GM12878 (cell line): Measurements from ENCODE around the gene ISG20L2. TPM values are rescaled to one million over a fixed set of nuclear protein-coding genes. Genes with fewer than 3 reads are reported as not detected.

Experiments
- ATAC-seq: fragments of 200-7000 bp; cut with Tn5 transposase; 3 replicates; pipeline ENCODE4 v1.9.1; 2020; ENCODE audit warnings: mild to moderate bottlenecking, moderate library complexity
- BruUV-seq: library from RNA; stranded (reverse); fragments of 400-500 nt; replicated peaks from 2 replicates; lab custom pipeline; 2021; lab: Mats Ljungman, UMichigan
- CTCF ChIA-PET: fragments of 300-600 bp; sonication (Branson Sonifier 250); formaldehyde crosslinking; extraction: SDS; loops from one replicate; lab custom pipeline; 2021; ENCODE audit warnings: inconsistent platforms; lab: Yijun Ruan, JAX
- POLR2A ChIA-PET: fragments of 350-600 bp; formaldehyde crosslinking; extraction: SDS; loops from one replicate; lab custom pipeline; 2021; ENCODE audit warnings: inconsistent platforms; lab: Charles Lee
- RAD21 ChIA-PET: fragments of 300-600 bp; sonication (Branson Sonifier 250); formaldehyde crosslinking; loops from one replicate; lab custom pipeline; 2023; ENCODE audit warnings: antibody characterized with exemption; ENCODE audit not compliant: unreplicated experiment; lab: Charles Lee
- SMC1A ChIA-PET: fragments of 300-600 bp; sonication (Branson Sonifier 250); formaldehyde crosslinking; loops from one replicate; lab custom pipeline; 2023; ENCODE audit not compliant: unreplicated experiment, uncharacterized antibody; lab: Charles Lee
- DNase-seq: peaks from one replicate; pipeline ENCODE4 v3.0.0-alpha.2; 2011; ENCODE audit warnings: low read depth, low spot score
- FAIRE-seq: peaks from 3 replicates; lab custom pipeline; 2011; peaks lifted over from hg19 to GRCh38; lab: Jason Lieb, UNC
- H2AFZ ChIP-seq: 2 replicates; pipeline ENCODE4 v1.6.0; 2011; ENCODE audit warnings: low read depth, low read length, control low read depth; ENCODE audit not compliant: control insufficient read depth
- H3K27ac ChIP-seq: 2 replicates; pipeline ENCODE4 v1.5.1; 2011; ENCODE audit warnings: control low read depth; ENCODE audit not compliant: control insufficient read depth, insufficient read depth
- H3K27me3 ChIP-seq, 2 experiments: replicated peaks in 1 of 2; 2 replicates each; pipeline versions ENCODE4 v1.6.0 to v1.6.1; 2011; ENCODE audit warnings: low read length in 1 of 2; ENCODE audit not compliant: control insufficient read depth in 2 of 2, insufficient read depth in 2 of 2
- H3K36me3 ChIP-seq, 2 experiments: 2 replicates each; pipeline ENCODE4 v1.5.1; 2011; ENCODE audit warnings: low read length in 1 of 2; ENCODE audit not compliant: control insufficient read depth in 2 of 2, insufficient read depth in 2 of 2
- H3K4me1 ChIP-seq: 2 replicates; pipeline ENCODE4 v1.6.1; 2011; ENCODE audit warnings: mild to moderate bottlenecking, low read length, moderate library complexity, mixed read lengths; ENCODE audit not compliant: control insufficient read depth, insufficient read depth
- H3K4me2 ChIP-seq: 2 replicates; pipeline ENCODE4 v1.6.0; 2011; ENCODE audit warnings: control low read depth; ENCODE audit not compliant: control insufficient read depth, insufficient read depth
- H3K4me3 ChIP-seq: fragments of 200-600 bp; sonication (generic); 2 replicates; pipeline ENCODE4 v1.5.1; 2016
- H3K79me2 ChIP-seq: 2 replicates; pipeline ENCODE4 v1.6.0; 2011; ENCODE audit warnings: low read length; ENCODE audit not compliant: control insufficient read depth, insufficient read depth
- H3K9ac ChIP-seq: 2 replicates; pipeline ENCODE4 v1.8.0; 2011; ENCODE audit warnings: low read length, control low read depth, mixed read lengths; ENCODE audit not compliant: control insufficient read depth, insufficient read depth
- H3K9me3 ChIP-seq: replicated peaks from 3 replicates; pipeline ENCODE4 v1.5.1; 2011; ENCODE audit warnings: mild to moderate bottlenecking, low read length; ENCODE audit not compliant: control insufficient read depth, insufficient read depth
- H4K20me1 ChIP-seq: 2 replicates; pipeline ENCODE4 v1.6.0; 2011; ENCODE audit not compliant: control insufficient read depth, insufficient read depth
- BHLHE40 ChIP-seq, 2 experiments: fragments of 450-650 bp in 1 of 2; IDR thresholded peaks; 2 replicates each; pipeline ENCODE4 v1.6.1; 2011 to 2017; ENCODE audit warnings: low read depth in 2 of 2, borderline replicate concordance in 1 of 2, improper control_type of control experiment in 1 of 2, low read length in 1 of 2, mild to moderate bottlenecking in 1 of 2
- RUNX3 ChIP-seq: IDR thresholded peaks from 2 replicates; pipeline ENCODE4 v1.6.1; 2012; ENCODE audit warnings: low read length, inconsistent platforms
- USF1 ChIP-seq: IDR thresholded peaks from 2 replicates; pipeline ENCODE4 v1.6.1; 2011; ENCODE audit warnings: borderline replicate concordance, low read depth, mild to moderate bottlenecking, moderate library complexity, mixed read lengths, low read length; ENCODE audit not compliant: insufficient read depth; ENCODE audit errors: extremely low read length
- WGBS: methylation state at CpG from one replicate; pipeline ENCODE4 v1.1.6; 2016; ENCODE audit warnings: low lambda C conversion rate; ENCODE audit not compliant: insufficient replicate concordance, insufficient coverage; ENCODE audit errors: missing lambda C conversion rate; 5-methylcytosine and 5-hydroxymethylcytosine counted together
- in situ Hi-C: fragments of 300-500 bp; cut with MboI; formaldehyde crosslinking; loops from 9 replicates; pipeline ENCODE4 v1.14.3; 2018; ENCODE audit warnings: mixed read lengths
- intact Hi-C: fragments of 100-400 bp; cut with micrococcal nuclease; formaldehyde crosslinking; loops from one replicate; pipeline ENCODE4 v1.14.2; 2022; ENCODE audit not compliant: unreplicated experiment
- polyA plus RNA-seq, 11 experiments: library from polyadenylated mRNA; depleted of rRNA in 4 of 11; unstranded in 6 of 11; stranded (reverse) in 5 of 11; fragments of >200 nt; fragmentation: Nextera tagmentation in 4 of 11; fragmentation: Illumina TruSeq in 1 of 11; extraction: Ambion mirVana in 4 of 11; extraction: Trizol in 1 of 11; gene quantifications; 1 replicate in 1 of 11; 2 replicates in 10 of 11; pipeline versions ENCODE4 v1.2.1 to v1.2.3, GENCODE V29; 2011 to 2016; ENCODE audit warnings: inconsistent platforms in 2 of 11, missing spikeins in 2 of 11, low read depth in 1 of 11
- total RNA-seq, 4 experiments: library from RNA; depleted of rRNA in 3 of 4; stranded (reverse); fragments of >200 nt in 3 of 4; fragmentation: Illumina TruSeq in 1 of 4; extraction: Trizol in 1 of 4; gene quantifications; 2 replicates each; pipeline versions ENCODE4 v1.2.1 to v1.2.3, GENCODE V29; 2013 to 2021

The ISG20L2 gene
- total and polyA plus RNA-seq, 10 of the 15 experiments (the other 5 are each of a cell fraction or from before 2014, with no cell fraction given): 16.4 to 111 (median 48.0) TPM

- WGBS: 19% methylated on average over 21 of the region's 29 CpGs
- no peaks in the 10 kb centered on the region; the same call in 1 of the 2 replicates for H4K20me1 ChIP-seq
- H3K27me3 ChIP-seq: peaks cover 10 to 15% of the 10 kb centered on the region in 2 experiments
- no peak overlapping the region for H3K27ac ChIP-seq
- intact Hi-C loops (no loop called here), in situ Hi-C loops (no loop called here)
- no peaks in the 10 kb centered on the region for H3K79me2 ChIP-seq
- TF ChIP-seq BHLHE40 (IDR thresholded peaks at IDR 0.05; ENCODE audit: borderline replicate concordance in 1 of 2, low read depth in 2 of 2, low read length in 1 of 2) (peak in 1 of 2 experiments; percentile 22; a peak in 1 of 4 replicates), RUNX3 (peak; percentile 24; the same call in 1 of the 2 replicates), USF1 (no peak)
- ATAC-seq: peak; percentile 24
- no TSS peak for BruUV-seq
- DNase-seq: no peak
- CTCF ChIA-PET: interaction anchor here (0.6 to 9.5 kb wide), 23 partner anchors 9 to 432 kb away, joined by 3 to 157 read pairs (median 5); partner anchors contain the start of genes GPATCH4, HAPLN2, INSRR and ISG20L2
- no peaks in the 10 kb centered on the region; a peak in 1 of 4 replicates for H3K36me3 ChIP-seq
- no peak overlapping the region; the same call in 1 of the 2 replicates for H2AFZ ChIP-seq
- H3K4me2 ChIP-seq: peak overlapping the region; percentile 90
- H3K4me3 ChIP-seq: peak overlapping the region; percentile 18; the same call in 1 of the 2 replicates
- RAD21 ChIA-PET: interaction anchor here (0.6 to 3.6 kb wide), 9 partner anchors 9 to 468 kb away, joined by 3 to 28 read pairs (median 4); partner anchors contain the start of genes INSRR and PRCC
- FAIRE-seq: no peak
- no peaks in the 10 kb centered on the region for H3K9me3 ChIP-seq
- no peak overlapping the region for H3K9ac ChIP-seq
- peaks cover 6% of the 10 kb centered on the region for H3K4me1 ChIP-seq
- SMC1A ChIA-PET: interaction anchor here (0.9 to 2.4 kb wide), 5 partner anchors 15 to 22 kb away, joined by 3 to 11 read pairs (median 7); no protein-coding TSS in a partner anchor
- POLR2A ChIA-PET: interaction anchor here (0.6 to 1.4 kb wide), 2 partner anchors 22 to 89 kb away, joined by 4 to 5 read pairs; partner anchors contain the start of genes ISG20L2 and METTL25B
Observed at GRCh38 chr1:156706657-156707416, 21.7 kb downstream of the ISG20L2 start.
